ENCODE measurements around the gene ZCCHC2.

ZCCHC2 gene

GRCh38 chr18:62611453-62612288, 88.8 kb downstream of the ZCCHC2 start:
- DNase-seq = no peak

DNA sequence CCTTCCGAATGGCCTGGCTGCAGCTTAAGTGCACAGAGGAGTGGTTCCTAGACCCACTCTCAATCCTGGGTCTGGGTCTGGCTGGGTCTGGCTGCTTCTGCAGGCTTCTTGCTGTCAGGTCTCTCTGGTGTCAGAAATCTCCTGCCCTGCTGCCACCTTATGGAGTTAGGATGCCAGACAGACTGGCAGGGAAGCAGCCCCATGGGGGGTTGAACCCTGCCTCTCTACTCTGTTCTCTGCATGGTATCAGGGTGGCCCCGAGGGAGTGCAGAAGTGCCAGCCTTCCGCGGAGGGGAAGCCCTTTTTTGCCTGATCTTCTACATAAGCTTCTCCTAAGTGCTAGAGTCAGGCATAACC, 89.4 kb downstream of the ZCCHC2 start:
- no peak for DNase-seq

DNA sequence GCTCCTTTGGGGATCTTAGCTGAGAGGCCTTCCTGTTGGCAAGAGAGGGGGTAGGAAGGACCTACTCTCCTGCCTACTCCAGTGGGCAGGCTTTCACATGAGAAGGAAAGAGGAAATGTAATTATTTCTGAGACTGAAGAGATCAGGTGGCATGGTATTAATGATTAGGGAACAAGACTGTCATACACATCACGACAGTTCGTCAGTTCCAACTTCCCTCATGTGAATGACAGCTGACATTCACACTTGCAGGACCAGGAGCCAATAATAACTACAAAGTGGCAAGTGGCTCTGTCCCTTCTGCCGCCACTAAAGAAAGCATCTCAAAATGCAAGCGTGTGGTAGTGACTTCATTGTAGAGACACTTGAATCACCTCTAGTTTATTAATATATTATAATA, 90.0 kb downstream of the ZCCHC2 start:
- no peak for DNase-seq

GRCh38 chr18:62614494-62614893, 91.7 kb downstream of the ZCCHC2 start:
- no peak for DNase-seq

- no peak for DNase-seq
Measured at GRCh38 chr18:62616331-62616805, 93.5 kb downstream of the ZCCHC2 start.

DNA sequence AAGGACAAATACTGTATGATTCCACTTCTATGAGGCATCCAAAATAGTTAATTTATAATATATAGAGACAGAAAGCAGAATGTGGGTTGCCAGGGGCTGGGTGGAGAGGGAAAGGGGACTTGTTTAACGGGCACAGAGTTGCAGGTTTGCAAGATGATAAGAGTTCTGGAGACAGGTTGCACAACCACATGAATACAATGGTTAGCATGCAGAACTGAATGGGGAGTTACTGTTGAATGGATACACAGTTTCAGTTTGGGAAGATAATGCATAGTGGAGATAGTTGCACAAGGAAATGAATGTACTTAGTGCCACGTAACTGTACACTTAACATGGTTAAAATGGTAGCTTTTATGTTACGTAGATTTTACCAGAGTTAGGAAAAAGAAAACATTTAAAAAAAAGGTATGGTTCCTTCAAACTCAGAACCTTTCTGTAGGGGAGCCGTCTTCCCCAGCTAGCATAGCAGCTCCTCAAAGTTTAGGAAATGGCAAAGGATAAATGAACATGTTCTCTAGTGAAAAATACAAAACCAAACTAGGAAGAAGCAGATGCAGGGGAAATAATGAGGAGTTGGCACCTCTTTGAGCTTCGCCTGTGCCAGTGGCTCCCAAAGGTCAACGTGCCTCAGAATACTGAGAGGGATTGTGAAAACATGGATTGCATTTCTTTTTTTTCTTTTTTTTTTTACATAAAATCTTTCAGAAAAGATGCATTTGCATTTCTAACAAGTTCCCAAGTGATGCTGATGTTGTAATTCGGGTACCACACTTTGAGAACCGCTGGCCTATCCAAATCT, 95.2 kb downstream of the ZCCHC2 start:
- no peak for DNase-seq

- DNase-seq = no peak
Measured at GRCh38 chr18:62618735-62619134, 95.9 kb downstream of the ZCCHC2 start.

- DNase-seq = no peak
Measured at GRCh38 chr18:62621546-62621945, 98.7 kb downstream of the ZCCHC2 start.

- no peak for DNase-seq
Measured at GRCh38 chr18:62625019-62625418, 102.2 kb downstream of the ZCCHC2 start.

Measured in NCI-H510A treated with DMSO at 0.1 percent for 48 hours (cell line).